ENCODE measurements around the gene CHD5. TPM values are rescaled to one million over a fixed set of nuclear protein-coding genes. Genes with fewer than 3 reads are reported as not detected.
A peak's percentile ranks its signal among the peaks of the same experiment; 100 is the strongest.

Gene CHD5
- total and polyA plus RNA-seq, 12 donors = 0.07 to 56.5 (median 2.1) TPM; not detected in 2

DNA sequence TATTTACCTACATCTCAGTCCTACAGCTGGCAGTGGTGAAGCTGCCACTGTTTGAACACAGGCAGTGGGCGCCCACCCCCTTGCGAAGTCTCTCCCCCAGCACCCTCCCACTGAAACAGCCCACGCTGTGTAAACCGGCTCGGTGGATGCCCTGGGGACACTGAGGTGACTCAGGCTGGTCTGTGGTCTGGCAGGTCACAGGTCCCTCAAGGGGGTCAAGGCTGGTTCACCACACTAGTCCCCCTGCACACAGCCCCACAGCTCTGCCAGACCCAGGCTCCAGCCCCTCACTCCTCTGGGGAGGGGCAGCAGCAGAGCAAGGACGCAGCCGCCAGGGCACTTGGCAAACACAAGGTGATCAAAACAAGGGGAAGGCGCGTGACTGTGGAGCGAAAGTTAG lies 7.6 kb downstream of the CHD5 start:
- 74 to 85% (median 79%) methylated on average over 5 to 10 of the region's 10 CpGs for WGBS, 4 donors

DNA sequence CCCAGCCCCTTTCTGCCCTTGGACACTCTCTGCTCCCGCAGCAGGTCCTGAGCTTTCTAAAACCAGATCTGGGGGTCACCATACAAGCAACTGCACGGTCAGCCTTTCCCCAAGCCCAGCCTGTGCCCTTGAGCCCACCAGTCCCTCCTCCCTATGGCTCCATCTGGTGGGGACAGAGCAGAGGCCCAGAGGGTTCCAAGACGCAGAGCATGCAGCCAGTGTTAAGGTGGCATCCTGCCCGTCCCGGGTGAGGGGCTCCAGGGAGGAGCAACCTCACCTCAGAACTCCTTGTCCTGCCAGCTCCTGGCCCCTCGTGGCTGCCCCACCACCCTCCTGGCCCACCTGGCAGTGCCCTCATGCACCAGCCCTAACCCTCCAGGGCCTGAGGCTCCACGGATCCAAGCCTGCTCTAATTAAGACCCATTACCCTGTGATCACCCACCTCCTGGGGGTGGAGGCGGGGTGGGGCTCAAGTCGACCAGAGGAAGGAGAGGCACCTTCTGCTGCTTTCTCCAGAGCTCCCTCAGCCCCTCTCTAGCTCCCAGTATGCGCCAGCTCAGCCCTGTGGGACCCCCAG lies 8.5 kb downstream of the CHD5 start:
- Histone ChIP-seq H3K27ac (peak overlapping the region in 1 of 5 donors; percentile 8), H3K4me3 (no peak overlapping the region), H3K36me3 (replicated peaks in 1 of 2) (no peaks in the 10 kb centered on the region), H3K9me3 (replicated peaks in 1 of 3) (no peaks in the 10 kb centered on the region), H3K4me1 (replicated peaks in 1 of 2) (no peaks in the 10 kb centered on the region), H3K27me3 (peaks cover 4% of the 10 kb centered on the region)
- DNase-seq = no peak
- WGBS, 4 donors = 40 to 58% (median 46%) methylated on average over 3 to 10 of the region's 10 CpGs
- intact Hi-C loops (cut with DNase I) = loop anchor here (10.0 kb wide), 1 partner anchor 117 kb away; no protein-coding TSS in a partner anchor
- TF ChIP-seq, protein P1, sequence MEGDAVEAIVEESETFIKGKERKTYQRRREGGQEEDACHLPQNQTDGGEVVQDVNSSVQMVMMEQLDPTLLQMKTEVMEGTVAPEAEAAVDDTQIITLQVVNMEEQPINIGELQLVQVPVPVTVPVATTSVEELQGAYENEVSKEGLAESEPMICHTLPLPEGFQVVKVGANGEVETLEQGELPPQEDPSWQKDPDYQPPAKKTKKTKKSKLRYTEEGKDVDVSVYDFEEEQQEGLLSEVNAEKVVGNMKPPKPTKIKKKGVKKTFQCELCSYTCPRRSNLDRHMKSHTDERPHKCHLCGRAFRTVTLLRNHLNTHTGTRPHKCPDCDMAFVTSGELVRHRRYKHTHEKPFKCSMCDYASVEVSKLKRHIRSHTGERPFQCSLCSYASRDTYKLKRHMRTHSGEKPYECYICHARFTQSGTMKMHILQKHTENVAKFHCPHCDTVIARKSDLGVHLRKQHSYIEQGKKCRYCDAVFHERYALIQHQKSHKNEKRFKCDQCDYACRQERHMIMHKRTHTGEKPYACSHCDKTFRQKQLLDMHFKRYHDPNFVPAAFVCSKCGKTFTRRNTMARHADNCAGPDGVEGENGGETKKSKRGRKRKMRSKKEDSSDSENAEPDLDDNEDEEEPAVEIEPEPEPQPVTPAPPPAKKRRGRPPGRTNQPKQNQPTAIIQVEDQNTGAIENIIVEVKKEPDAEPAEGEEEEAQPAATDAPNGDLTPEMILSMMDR (IDR thresholded peaks at IDR 0.05) = no peak
- TF ChIP-seq POLR2A (IDR thresholded peaks at IDR 0.05) = no peak

More for the DNA sequence above, 7.6 kb downstream of the CHD5 start:
- no peak for TF ChIP-seq POLR2A (IDR thresholded peaks at IDR 0.05)
- TF ChIP-seq, protein P1 (IDR thresholded peaks at IDR 0.05) = no peak
- no peaks in the 10 kb centered on the region for H3K9me3 ChIP-seq (replicated peaks in 1 of 3)
- no peak overlapping the region for H3K4me3 ChIP-seq
- H3K4me1 ChIP-seq (replicated peaks in 1 of 2) = no peaks in the 10 kb centered on the region
- H3K27me3 ChIP-seq = peaks cover 10% of the 10 kb centered on the region
- no peak overlapping the region for H3K27ac ChIP-seq
- no peak for DNase-seq
- no peaks in the 10 kb centered on the region for H3K36me3 ChIP-seq (replicated peaks in 1 of 2)
- intact Hi-C loops (cut with DNase I) = loop anchor here (10.0 kb wide), 1 partner anchor 118 kb away; no protein-coding TSS in a partner anchor

DNA sequence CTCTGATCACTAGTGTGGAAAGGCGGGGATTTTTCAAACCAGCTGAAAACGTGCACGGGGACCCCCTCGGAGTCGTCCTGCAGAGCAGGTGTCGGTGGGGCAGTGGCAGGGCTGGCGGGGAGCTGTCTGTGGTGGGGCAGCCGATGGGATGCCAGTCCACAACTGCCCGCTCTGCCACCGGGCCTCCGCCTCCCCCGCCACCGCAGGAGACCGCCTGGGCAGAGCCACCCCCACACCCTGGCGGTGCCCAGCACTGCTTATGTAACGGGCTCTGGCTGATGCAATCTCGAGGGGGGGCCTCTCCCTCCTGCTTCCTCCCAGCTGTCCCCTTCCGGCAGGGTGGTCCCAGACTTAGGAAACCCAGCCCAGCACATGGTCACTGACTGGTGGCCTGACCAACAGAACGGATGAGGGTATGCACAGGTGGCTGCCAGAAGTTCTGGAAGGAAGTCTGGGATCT lies 9.3 kb downstream of the CHD5 start:
- intact Hi-C loops (cut with DNase I) = loop anchor here (10.0 kb wide), 1 partner anchor 116 kb away; no protein-coding TSS in a partner anchor
- H3K9me3 ChIP-seq (replicated peaks in 1 of 3) = no peaks in the 10 kb centered on the region
- 61 to 75% (median 67%) methylated on average over 17 to 19 of the region's 19 CpGs; no CpG with 5 or more reads in 1 of the 4 donors for WGBS, 4 donors
- no peak for TF ChIP-seq POLR2A (IDR thresholded peaks at IDR 0.05)
- TF ChIP-seq, protein P1 (IDR thresholded peaks at IDR 0.05) = no peak
- H3K36me3 ChIP-seq (replicated peaks in 1 of 2) = no peaks in the 10 kb centered on the region
- H3K4me3 ChIP-seq = no peak overlapping the region
- no peak overlapping the region for H3K27ac ChIP-seq
- DNase-seq = peak in 1 of 7 donors; percentile 73
- H3K27me3 ChIP-seq = no peaks in the 10 kb centered on the region
- no peaks in the 10 kb centered on the region for H3K4me1 ChIP-seq (replicated peaks in 1 of 2)

DNA sequence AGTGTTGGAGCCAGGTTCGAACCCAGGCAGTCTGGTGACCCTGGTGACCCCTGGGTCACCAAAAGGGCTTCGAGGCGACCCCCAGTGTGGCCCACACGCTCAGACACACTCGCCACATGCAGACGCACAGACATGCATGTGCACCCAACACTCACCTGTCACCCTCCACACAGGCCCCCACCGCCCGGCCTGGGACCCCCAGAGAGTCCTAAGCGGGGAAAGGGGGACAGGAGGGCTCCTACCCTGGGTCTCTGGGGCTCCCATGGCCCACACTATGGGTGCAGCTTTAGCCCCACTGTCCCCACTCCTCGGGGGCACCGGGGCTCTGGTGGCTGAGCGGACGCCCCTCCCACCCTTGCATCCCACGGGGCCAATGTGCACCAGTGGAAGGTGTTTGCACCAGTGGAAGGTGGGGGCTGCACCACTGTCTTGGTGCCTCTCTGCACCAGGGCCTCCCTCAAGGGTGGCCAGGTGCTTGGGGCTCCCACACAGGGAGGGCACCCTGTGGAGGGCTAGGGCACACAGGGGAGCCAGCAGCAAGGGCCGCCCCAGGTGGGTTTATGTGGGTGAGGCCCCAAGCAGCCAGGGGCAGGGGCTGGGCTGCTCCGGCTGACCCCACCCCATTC lies 9.9 kb downstream of the CHD5 start:
- no peak for TF ChIP-seq POLR2A (IDR thresholded peaks at IDR 0.05)
- TF ChIP-seq, protein P1 (IDR thresholded peaks at IDR 0.05) = no peak
- no peaks in the 10 kb centered on the region for H3K9me3 ChIP-seq (replicated peaks in 1 of 3)
- 75 to 77% (median 76%) methylated on average over 12 to 16 of the region's 16 CpGs; no CpG with 5 or more reads in 1 of the 4 donors for WGBS, 4 donors
- no peak overlapping the region for H3K4me3 ChIP-seq
- no peaks in the 10 kb centered on the region for H3K4me1 ChIP-seq (replicated peaks in 1 of 2)
- no peak overlapping the region for H3K27ac ChIP-seq
- H3K36me3 ChIP-seq (replicated peaks in 1 of 2) = no peaks in the 10 kb centered on the region
- intact Hi-C loops (cut with DNase I) = loop anchor here (10.0 kb wide), 1 partner anchor 115 kb away; no protein-coding TSS in a partner anchor
- no peaks in the 10 kb centered on the region for H3K27me3 ChIP-seq
- DNase-seq = no peak

All from adrenal gland (tissue), 12 donors.